Brain pericyte (primary cell): ENCODE results near the gene CRADD.
"Not testable (repeated sequence)": the region's sequence is repeated elsewhere in the genome, so short reads cannot be mapped to it uniquely, and the experiment has no call there.

Experiments
- DNase-seq: peaks from one replicate; pipeline ENCODE4 v3.0.0-alpha.2; 2012; ENCODE audit warnings: low read depth, low spot score

The CRADD gene

DNA sequence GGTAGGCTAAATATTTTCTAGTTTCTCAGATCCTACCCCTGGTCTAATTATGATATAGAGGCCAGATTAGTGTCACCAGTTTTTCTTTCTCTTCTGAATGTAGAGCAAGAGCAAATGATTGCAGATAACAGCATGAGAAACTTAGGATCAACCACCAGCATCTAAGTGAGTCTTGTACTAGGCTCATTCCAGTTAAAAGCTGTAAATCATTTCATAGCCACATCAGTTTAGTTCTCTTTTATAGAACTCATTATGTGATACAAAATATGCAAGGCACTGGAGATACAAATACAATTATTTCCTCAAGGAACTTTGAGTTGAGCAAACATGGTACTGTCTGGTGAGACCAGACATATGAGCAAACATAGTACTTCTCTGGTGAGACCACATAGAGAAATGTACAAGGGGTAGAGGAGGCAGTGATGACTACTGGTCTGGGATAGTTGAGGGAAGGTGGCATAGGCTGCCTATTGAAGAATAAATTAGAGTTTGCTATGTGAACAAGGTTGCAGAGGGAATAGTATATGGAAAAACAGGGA, 59.5 kb downstream of the CRADD start:
- no peak for DNase-seq

DNA sequence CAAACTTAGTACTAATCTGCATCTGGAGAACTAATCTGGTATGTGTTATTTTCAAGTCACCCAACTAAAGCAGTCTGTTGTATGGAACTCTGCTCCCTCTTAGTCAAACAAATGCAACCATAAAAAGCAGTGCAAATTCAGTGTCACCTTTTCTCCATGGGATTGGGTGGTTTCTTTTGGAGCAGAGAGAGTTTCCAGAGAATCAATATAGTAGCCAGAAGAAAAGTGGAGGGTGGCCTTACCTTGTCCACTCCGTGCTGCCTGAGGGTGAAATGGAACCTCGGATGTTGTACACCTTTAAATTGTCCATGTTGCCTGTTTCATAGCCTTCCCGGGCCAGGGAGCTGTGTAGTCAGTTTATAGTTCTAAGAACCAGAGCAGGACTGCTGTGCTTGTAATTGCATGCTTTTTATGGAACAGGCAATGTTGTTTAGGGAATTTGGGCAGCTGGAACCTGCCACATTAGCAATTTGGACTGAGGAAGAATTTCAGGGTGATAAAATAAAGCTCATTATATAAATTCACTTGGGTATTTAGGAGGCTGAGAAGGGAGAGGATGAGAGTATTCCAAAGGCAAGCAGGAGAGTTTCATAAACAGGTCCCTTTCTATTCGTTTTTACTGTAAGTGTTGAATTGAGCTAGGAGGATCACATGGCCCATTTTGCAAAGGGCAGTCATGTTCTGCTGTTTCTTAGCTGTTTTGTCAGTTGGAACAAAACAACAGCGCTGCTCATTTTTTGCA, 60.5 kb downstream of the CRADD start:
- DNase-seq: no peak

DNA sequence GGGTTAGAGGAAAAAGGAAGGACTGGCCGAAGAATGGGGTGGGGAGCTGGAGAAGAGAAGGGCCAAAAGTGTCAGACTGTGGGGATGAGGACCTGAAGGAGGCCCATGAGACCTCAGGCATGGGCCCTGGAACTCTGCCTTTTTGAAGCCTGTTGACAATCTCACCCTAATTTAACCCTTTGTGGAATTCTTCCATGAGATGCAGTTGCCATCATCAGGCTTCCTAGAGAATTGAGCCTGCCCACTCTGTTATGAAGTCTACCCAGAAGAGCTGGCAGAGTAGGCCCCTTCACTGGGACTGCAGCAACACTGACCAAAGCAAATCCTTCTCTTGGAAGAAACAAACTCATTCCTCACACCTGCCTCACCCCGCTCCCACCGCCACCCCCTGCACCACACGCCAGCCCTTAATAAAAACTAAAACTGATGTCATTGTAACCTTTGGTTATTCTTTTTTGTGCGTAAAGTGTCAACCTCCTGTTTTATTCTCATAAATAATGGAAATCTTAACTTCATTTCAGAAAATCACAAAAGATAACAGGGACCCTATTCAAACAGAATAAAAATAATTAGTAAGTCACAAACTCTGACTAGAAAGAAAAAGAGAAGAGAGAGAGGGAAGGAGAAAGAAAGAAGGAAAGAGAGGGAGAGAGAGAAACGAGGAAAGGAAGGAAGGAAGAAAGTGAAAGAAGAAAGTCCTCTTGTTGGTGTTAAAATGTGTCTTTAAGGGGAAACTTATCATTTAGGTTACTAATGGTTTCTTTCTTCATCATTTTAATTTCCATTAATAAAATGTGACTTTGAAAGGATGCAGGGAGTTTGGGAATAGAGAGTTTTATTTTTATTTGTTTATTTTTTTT, 61.3 kb downstream of the CRADD start:
- no peak for DNase-seq

DNA sequence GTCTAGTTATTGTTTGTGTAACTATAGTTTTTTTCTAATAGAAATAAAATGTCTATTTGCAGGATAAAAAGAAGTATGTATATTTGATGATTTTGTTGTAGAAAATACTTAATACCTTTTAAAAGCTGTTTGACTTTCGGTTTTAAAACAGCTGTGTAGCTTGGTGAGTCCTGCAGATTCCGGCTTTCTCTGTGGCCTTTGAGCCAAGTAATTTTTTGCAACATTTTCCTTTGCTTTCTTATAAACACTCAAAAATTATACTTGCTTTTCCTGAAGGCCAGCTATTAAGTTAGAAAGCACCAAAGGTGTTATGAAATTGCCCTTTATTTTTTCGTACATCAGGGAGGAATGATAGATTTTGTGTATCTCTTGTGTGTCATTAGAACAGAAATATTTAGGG, 63.6 kb downstream of the CRADD start:
- DNase-seq: no peak

DNA sequence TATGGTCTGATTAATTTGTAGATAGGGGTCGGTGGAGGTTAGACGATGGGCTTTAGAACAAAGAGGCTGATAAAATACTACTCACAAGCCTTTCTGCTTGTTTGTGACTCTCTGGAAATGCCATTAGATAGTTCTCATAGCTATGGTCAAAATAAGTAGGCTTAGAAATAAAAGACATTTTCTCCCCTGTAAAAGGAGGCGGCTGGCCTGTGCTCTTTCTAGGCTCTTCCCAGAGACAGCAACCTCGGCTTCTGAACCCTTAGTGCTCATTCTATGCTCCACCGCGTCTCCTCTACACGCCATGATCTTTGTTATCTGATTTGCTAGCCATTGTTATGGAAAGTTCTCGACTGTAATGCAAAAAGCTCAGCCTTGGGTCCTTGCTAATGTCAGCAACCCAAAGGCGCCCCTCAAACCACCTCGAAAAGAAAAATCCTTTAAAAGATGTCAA, 64.5 kb downstream of the CRADD start:
- no peak for DNase-seq

DNA sequence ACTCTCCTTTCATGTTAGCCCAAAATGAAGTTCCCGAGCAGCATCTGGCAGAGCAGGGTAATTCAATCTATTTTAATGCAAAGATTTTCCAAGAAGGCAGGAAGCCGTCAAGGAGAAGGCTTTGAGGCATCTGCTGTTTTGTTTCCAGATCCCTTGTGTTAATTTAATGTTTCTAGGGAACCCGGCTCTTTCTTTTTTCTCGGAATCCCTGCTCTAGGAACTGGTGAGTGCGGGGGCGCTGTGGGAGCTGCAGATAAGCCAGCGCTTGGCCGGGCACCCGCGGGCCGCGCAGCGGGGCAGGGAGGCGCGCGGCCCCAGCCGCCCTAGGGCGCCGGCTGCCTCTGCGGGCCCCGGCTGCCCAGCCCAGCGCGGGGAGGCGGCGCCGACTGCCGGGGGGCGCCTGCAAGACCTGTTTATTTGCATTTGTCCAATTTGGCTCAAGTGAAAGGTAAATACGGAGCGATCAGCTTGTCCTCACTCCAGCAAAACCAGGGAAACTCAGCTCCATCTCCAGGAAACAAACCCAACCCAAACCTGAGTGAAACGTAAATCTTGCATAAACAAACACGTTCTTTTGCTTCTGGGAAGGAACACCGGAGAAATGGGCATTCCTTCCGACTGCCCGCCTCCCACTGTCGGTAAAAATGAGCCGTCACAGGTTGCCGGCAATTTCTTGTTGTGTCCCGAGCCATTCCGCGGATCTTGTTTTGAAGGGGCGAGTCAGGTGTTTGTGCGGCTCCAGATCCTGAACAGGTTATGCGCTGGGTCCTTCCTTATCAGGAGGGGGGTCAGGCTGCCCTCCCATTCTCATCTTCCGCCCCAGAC, 65.1 kb downstream of the CRADD start:
- no peak for DNase-seq

DNA sequence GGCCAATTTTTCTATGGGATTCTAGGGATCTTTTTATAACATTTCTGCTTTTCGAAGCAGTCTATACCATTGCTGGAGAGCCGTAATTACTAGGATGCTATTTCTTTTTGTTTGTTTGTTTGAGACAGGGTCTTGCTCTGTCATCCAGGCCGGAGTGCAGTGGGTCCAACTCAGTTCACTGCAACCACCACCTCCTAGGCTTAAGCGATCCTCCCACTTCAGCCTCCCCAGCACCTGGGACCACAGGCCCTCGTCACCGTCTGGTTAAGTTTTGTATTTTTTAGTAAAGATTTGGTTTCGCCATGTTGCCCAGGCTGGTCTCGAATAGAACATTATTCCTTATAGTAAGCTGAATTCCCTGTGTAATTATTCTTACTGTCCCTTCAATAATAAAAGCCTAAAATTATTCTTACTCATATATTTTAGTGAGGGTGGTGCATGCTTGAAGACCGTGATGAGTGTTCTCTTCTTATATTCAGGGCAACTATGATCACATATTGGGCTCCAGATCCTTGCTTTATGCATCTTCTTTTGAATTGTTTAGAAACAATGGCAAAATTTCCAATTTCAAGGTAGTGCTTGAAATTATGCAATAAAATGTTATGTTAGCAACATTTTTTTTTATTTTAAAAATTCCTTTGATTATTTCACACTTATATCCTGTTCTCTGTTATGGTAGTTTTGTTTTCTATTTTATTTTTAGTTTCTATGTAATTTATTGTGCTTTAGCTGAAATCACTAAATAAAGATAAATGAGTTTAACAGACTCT, 66.2 kb downstream of the CRADD start:
- no peak for DNase-seq

DNA sequence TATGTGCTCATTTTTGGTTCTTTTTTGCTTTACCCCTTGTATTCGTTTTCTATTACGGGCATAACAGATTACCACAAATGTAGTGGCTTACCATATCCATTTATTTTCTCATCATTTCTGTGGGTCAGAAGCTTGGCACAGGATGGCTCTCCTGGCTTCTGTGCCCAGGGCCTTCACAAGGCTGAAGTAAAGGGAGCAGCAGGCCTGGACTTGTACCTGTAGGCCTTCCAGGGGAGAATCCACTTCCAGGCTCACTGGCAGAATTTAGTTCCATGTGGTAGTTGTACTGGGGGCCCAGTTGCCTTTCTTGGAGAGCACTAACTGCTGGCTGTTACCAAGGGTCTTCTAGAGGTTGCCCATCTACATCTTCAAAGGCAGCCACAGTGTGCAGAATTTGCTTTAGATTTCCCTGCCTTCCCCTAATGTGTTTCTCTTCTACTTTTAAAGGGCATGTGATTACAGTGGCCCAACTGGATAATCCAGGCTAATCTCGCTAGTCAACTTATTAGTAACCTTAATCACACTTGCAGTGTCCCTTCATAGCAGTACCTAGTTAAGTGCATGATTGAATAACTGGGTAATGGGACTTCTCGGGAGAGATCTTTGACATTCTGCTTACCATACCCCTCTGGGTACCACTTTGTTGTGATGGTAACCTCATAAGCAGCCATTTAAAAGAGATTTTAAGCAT, 67.0 kb downstream of the CRADD start:
- DNase-seq: no peak

DNA sequence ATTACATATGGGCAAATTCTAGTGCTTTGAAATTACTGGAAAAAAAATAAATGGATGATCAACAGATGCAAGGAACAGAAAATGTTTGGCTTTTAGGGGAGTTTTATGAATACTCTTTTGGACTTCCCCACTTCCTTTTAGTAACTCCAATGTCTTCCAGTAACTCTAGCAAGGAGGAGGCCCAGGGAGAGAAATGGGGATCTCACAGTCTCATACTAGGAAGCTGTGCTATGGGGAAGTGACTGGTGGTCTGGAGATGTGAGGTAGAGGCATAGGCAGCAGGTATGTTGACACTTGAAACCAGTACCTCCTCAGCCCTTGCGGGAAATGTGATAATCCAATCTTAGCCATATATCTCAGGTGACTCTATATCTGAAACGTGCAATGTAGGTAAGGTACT, 68.1 kb downstream of the CRADD start:
- no peak for DNase-seq

DNA sequence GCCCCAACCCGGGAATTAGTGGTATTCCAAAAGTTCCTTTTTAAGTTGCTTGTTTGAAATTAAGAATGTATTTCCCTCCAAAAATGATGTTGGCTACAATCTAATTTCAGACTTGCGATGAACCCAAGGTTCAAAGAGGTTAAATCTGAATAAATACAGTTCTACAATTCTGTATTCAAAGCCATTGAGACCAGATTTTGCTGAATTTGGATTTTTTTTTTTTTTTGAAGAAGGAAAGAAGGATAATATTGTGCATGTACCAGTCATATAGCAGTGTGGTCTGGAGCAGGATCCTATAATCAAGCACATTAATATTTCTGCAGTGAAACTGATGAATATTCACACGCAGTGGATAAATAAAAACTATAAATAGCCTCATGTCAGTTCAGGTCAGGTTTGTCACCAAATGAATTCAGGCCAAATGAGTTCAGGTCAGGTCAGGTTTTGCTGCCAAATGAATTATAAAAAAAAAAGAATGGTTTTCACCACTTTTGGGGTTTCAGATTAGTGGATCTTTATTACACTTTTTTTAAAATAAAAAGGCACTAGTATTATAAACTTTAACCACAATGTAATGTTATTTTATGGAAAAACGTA, 69.5 kb downstream of the CRADD start:
- no peak for DNase-seq

DNA sequence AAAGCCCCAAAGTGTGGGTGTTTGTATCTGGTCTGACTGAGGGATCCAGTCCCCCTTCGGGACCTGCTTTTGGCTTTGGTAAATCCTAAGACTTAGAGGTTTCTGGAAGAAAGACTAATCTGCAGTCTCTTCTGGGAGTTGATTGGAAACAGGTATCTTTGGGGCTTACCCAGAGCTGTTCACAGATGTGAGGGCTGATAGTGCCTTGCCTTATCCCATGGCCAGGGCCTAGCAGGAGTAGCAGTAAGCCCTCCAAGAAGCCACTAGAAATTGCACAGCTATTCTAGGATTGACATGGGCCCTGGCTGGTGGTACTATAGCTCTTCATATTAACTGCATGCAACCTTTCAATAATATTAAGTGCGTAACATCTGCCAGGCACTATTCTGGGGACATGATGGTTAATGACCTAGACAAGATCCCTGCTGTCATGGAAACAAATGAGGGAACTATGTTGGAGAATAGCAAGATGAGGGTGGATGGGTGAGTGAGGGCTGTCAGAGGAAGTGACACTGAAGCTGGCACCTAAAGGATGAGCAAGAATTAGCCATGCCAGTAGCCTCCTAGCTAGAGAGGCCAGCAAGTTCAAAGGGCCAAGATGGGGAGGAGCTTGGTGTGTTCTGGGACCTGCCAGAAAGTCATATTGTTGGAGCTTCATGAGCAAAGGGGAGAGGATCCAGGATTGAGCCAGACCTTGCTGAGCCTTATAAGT, 71.7 kb downstream of the CRADD start:
- DNase-seq: no peak

DNA sequence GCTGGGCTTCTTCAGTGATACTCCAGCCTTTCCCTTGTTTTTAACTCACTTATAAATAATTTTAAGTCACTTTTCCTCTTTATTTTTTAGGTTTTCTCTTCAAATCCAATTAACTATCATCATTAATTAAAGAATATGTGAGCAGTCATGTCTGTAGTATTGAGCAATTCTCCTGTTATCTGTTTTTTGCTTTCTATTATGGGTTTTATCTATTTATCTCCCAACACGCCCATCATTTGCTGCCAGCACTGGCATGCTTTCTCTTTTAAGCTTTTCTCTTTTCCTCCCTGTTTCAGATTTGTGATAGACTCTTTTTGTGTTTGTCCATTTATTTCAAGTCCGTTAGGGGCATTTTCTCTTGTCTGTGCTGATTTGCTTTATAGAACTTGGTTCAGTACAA, 72.3 kb downstream of the CRADD start:
- DNase-seq: no peak

DNA sequence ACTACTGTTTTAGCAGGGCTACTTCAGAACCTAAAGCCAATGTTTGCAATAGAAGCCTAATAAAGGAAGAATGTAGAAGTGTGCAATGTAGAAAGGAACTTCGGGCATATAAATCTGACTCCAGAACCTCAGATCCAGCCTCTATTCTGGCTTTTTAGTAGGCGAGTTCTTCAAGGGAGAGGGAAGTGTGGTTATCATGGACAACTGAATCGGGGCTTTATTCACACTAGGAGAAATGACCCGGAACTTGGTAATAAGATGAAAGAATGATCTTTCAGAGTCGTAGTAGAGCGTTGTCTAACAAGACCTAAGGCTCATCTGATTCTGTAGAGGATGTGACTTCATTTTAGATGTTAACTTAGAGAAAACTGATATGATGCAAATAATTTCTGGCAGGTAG, 72.9 kb downstream of the CRADD start:
- no peak for DNase-seq

DNA sequence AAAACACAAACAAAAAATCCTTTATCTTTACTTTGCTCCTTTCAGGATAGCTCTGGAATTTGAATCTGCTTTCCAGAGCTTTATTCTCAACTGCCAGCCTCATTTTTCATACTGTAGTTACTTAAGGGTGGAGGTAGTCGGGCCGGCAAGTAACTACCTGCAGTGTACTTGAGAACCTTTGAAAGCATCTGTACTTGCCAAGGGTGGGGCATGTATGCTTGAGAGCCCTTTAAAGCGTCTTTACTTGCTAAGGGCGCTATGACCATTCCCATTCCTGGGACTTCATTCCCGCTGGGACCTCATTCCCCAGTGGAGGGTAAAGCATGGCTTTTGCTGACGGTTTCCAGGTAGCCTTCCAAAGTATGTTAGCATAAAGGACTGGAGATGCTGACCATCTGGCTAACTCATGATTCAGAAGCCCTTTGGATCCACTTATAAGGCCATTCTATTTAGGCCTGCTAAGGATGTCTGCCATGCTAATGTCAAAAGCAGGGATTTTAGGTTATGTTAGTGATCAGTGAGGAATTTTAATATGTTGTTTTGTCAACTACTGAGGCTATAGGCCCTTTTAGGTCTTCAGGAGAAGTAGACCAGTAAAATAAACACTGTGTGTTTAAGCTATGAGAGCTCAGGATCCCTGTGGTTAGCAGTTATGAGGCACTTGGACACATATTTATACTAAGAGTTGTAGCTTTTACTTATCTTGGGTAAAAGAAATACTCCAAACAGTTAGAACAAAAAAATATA, 74.9 kb downstream of the CRADD start:
- DNase-seq: peak; percentile 50

DNA sequence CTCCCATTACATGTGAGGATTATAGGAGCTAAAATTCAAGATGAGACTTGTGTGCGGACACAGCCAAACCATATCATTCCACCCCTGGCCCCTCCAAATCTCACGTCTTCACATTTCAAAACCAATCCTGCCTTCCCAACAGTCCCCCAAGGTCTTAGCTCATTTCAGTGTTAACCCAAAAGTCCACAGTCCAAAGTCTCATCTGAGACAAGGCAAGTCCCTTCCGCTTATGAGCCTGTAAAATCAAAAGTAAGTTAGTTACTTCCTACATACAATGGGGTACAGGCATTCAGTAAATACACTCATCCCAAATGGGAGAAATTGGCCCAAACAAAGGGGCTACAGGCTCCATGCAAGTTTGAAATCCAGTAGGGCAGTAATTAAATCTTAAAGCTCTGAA, 76.1 kb downstream of the CRADD start:
- DNase-seq: no peak

DNA sequence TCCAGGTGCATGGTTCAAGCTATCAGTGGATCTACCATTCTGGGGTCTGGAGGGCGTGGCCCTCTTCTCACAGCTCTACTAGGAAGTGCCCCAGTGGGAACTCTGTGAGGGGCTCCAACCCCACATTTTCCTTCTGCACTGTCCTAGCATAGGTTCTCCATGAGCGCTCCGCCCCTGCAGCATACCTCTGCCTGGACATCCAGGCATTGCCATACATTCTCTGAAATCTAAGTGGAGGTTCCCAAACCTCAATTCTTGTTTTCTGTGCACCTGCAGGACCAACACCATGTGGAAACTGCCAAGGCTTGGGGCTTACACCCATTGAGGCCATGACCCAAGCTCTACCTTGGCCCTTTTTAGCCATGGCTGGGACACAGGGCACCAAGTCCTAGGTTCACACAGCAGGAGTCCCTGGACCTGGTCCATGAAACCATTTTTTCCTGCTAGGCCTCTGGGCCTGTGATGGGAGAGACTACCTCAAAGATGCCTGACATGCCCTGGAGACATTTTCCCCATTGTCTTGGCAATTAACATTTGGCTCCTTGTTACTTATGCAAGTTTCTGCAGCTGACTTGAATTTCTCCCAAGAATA, 76.8 kb downstream of the CRADD start:
- DNase-seq: no peak

DNA sequence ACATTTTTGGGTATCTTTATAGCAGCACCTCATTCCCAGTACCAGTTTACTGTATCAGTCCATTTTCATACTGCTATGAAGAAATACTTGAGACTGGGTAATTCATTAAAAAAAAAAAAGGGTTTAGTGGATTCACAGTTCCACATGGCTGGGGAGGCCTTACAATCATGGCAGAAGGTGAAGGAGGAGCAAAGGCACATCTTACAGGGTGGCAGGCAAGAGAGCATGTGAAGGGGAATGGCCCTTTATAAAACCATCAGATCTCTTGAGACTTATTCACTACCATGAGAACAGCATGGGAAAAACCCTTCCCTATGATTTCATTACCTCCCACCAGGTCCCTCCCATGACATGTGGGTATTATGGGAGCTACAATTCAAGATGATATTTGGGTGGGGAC, 77.7 kb downstream of the CRADD start:
- DNase-seq: not testable (repeated sequence)

DNA sequence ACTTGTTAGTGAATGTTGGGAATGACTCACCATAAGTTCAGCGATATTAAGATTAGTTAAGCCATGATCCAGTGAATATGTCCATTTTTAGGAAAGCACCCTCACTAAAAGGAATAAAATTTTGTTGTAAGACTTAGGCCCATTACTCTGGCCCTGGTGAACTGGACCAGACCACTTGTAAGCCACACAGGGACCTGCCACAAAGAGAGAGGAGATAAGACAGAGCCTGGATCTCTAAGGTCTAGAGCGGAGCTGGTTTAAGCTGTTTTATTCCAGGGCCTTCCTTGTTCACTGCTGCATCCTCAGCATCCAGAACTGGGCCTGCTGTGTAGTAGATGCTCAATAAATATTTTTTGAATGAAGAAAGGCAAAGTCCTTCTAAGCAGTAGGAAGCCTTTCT, 79.1 kb downstream of the CRADD start:
- DNase-seq: no peak
